Measurements from ENCODE around the gene HAPSTR1.

HAPSTR1 gene

GRCh38 chr16:9097266-9098219 lies 6.1 kb downstream of the HAPSTR1 start:
- ChIA-PET CTCF (no interaction called here), POLR2A (no interaction called here)
- no peak for DNase-seq (ENCODE audit: extremely low spot score)
- TF ChIP-seq PKNOX1 (IDR thresholded peaks at IDR 0.05) (no peak), HDGF (IDR thresholded peaks at IDR 0.05; ENCODE audit: borderline replicate concordance) (no peak), FOXM1 (IDR thresholded peaks at IDR 0.05; ENCODE audit: borderline replicate concordance) (no peak), L3MBTL2 (conservative IDR thresholded peaks at IDR 0.05) (no peak), FOXK2 (IDR thresholded peaks at IDR 0.05) (no peak), BHLHE40 (IDR thresholded peaks at IDR 0.05; ENCODE audit: borderline replicate concordance) (no peak), TARDBP (IDR thresholded peaks at IDR 0.05) (no peak), SP1 (IDR thresholded peaks at IDR 0.05) (no peak)

- ChIA-PET CTCF (no interaction called here), POLR2A (no interaction called here)
- no peak for DNase-seq (ENCODE audit: extremely low spot score)
- TF ChIP-seq ELF4 (IDR thresholded peaks at IDR 0.05) (no peak), BHLHE40 (IDR thresholded peaks at IDR 0.05; ENCODE audit: borderline replicate concordance) (no peak), FOXA1 (IDR thresholded peaks at IDR 0.05) (no peak), PKNOX1 (IDR thresholded peaks at IDR 0.05) (no peak)
These were observed 7.1 kb downstream of the HAPSTR1 start for GRCh38 chr16:9098377-9099090.

GRCh38 chr16:9099131-9099625 lies 7.7 kb downstream of the HAPSTR1 start:
- POLR2A ChIA-PET, result no interaction called here

GRCh38 chr16:9102379-9102778 lies 10.9 kb downstream of the HAPSTR1 start:
- no peak for TF ChIP-seq FOXK2 (IDR thresholded peaks at IDR 0.05)
- TF ChIP-seq NFRKB (IDR thresholded peaks at IDR 0.05), result no peak
- TF ChIP-seq PKNOX1 (IDR thresholded peaks at IDR 0.05), result no peak
- no peak for TF ChIP-seq SUZ12 (IDR thresholded peaks at IDR 0.05)
- no peak for TF ChIP-seq CTBP1 (IDR thresholded peaks at IDR 0.05; ENCODE audit: borderline replicate concordance)
- TF ChIP-seq BHLHE40 (IDR thresholded peaks at IDR 0.05; ENCODE audit: borderline replicate concordance), result no peak
- DNase-seq (ENCODE audit: extremely low spot score), result no peak
- ChIA-PET CTCF (interaction anchor here (0.6 to 1.4 kb wide), 2 partner anchors 31 to 94 kb away, joined by 3 to 4 read pairs; no protein-coding TSS in a partner anchor), POLR2A (interaction anchor here (1.2 to 1.8 kb wide), 2 partner anchors 9 to 11 kb away, joined by 4 to 6 read pairs; partner anchors contain the start of gene HAPSTR1)

More at GRCh38 chr16:9099131-9099625, 7.7 kb downstream of the HAPSTR1 start:
- no peak for DNase-seq (ENCODE audit: extremely low spot score)
- no peak for TF ChIP-seq ARNT (IDR thresholded peaks at IDR 0.05)
- no peak for TF ChIP-seq FOXA1 (IDR thresholded peaks at IDR 0.05)
- no peak for TF ChIP-seq FOXK2 (IDR thresholded peaks at IDR 0.05)
- TF ChIP-seq SUZ12 (IDR thresholded peaks at IDR 0.05), result no peak
- CTCF ChIA-PET, result no interaction called here

- ChIA-PET CTCF (interaction anchor here (0.6 to 1.4 kb wide), 2 partner anchors 30 to 94 kb away, joined by 3 to 4 read pairs; no protein-coding TSS in a partner anchor), POLR2A (interaction anchor here (1.2 kb wide), 1 partner anchor 9 kb away, joined by 4 read pairs; no protein-coding TSS in a partner anchor)
- no peak for DNase-seq (ENCODE audit: extremely low spot score)
- TF ChIP-seq CTBP1 (IDR thresholded peaks at IDR 0.05; ENCODE audit: borderline replicate concordance) (no peak), FOXM1 (IDR thresholded peaks at IDR 0.05; ENCODE audit: borderline replicate concordance) (no peak), LEF1 (IDR thresholded peaks at IDR 0.05; ENCODE audit: borderline replicate concordance) (no peak), PKNOX1 (IDR thresholded peaks at IDR 0.05) (no peak), TARDBP (IDR thresholded peaks at IDR 0.05) (no peak), ARNT (IDR thresholded peaks at IDR 0.05) (no peak), FOXA1 (IDR thresholded peaks at IDR 0.05) (no peak), L3MBTL2 (conservative IDR thresholded peaks at IDR 0.05) (no peak), NFRKB (IDR thresholded peaks at IDR 0.05) (no peak), SP1 (IDR thresholded peaks at IDR 0.05) (no peak), FOXK2 (IDR thresholded peaks at IDR 0.05) (no peak), ZNF384 (IDR thresholded peaks at IDR 0.05) (no peak), BHLHE40 (IDR thresholded peaks at IDR 0.05; ENCODE audit: borderline replicate concordance) (no peak), HDGF (IDR thresholded peaks at IDR 0.05; ENCODE audit: borderline replicate concordance) (no peak), ELF4 (IDR thresholded peaks at IDR 0.05) (no peak), SUZ12 (IDR thresholded peaks at IDR 0.05) (no peak)
These were observed 11.5 kb downstream of the HAPSTR1 start for GRCh38 chr16:9102943-9103342.
